Natural killer cell (primary cell): ENCODE data around the gene PTPRR. TPM values are rescaled to one million over a fixed set of nuclear protein-coding genes. Genes with fewer than 3 reads are reported as not detected.

ENCODE experiments used
- ATAC-seq, 3 donors: fragments of 150-1000 bp in 2 of 3; fragments of 200-7000 bp in 1 of 3; cut with Tn5 transposase; 1 replicate in 1 of 3; 2 replicates in 2 of 3; pipeline ENCODE4 v1.10.0; 2021; ENCODE audit warnings: mild to moderate bottlenecking in 2 of 3, moderate library complexity in 2 of 3
- DNase-seq, 2 donors: peaks; one replicate each; pipeline versions ENCODE4 v3.0.0 to v3.0.0-alpha.2; 2013 to 2021; ENCODE audit warnings: mixed read lengths in 1 of 2
- H3K27ac ChIP-seq: one replicate; pipeline ENCODE4 v1.5.1; 2013; ENCODE audit warnings: mild to moderate bottlenecking, low read length
- H3K27me3 ChIP-seq: one replicate; pipeline ENCODE4 v1.6.1; 2013; ENCODE audit warnings: low read length; ENCODE audit not compliant: control insufficient read depth, insufficient read depth
- H3K36me3 ChIP-seq: one replicate; pipeline ENCODE4 v1.6.1; 2013; ENCODE audit warnings: low read length; ENCODE audit not compliant: control insufficient read depth, insufficient read depth
- H3K4me1 ChIP-seq: one replicate; pipeline ENCODE4 v1.6.1; 2013; ENCODE audit warnings: low read length; ENCODE audit not compliant: control insufficient read depth, insufficient read depth
- H3K4me3 ChIP-seq: one replicate; pipeline ENCODE4 v1.5.1; 2013; ENCODE audit warnings: low read length
- H3K9me3 ChIP-seq: one replicate; pipeline ENCODE4 v1.6.1; 2013; ENCODE audit warnings: low read length; ENCODE audit not compliant: control insufficient read depth, insufficient read depth
- H3K27ac Mint-ChIP-seq, 2 donors: one replicate each; pipeline ENCODE4 v1.8.0; 2022; ENCODE audit warnings: mild to moderate bottlenecking in 2 of 2, mixed read lengths in 2 of 2, moderate library complexity in 1 of 2
- H3K27me3 Mint-ChIP-seq, 2 donors: one replicate each; pipeline ENCODE4 v1.8.0; 2022; ENCODE audit warnings: low read depth in 2 of 2, mixed read lengths in 2 of 2
- H3K36me3 Mint-ChIP-seq: one replicate; pipeline ENCODE4 v1.8.0; 2022; ENCODE audit warnings: mixed read lengths
- H3K4me1 Mint-ChIP-seq, 2 donors: one replicate each; pipeline ENCODE4 v1.8.0; 2022; ENCODE audit warnings: mixed read lengths in 2 of 2
- H3K4me3 Mint-ChIP-seq: one replicate; pipeline ENCODE4 v1.8.0; 2022; ENCODE audit warnings: mild to moderate bottlenecking, moderate library complexity, mixed read lengths
- H3K9me3 Mint-ChIP-seq, 2 donors: one replicate each; pipeline ENCODE4 v1.8.0; 2022; ENCODE audit warnings: mixed read lengths in 2 of 2
- CTCF ChIP-seq: fragments of 200-600 bp; IDR thresholded peaks from one replicate; pipeline ENCODE4 v1.8.0; 2022; ENCODE audit warnings: antibody characterized with exemption
- WGBS: methylation state at CpG from one replicate; pipeline ENCODE4 v1.1.7; 2013; ENCODE audit warnings: missing lambda C conversion rate; ENCODE audit not compliant: insufficient coverage; 5-methylcytosine and 5-hydroxymethylcytosine counted together
- intact Hi-C: fragments of 100-400 bp; cut with micrococcal nuclease; formaldehyde crosslinking; loops from one replicate; pipeline ENCODE4 v1.14.2; 2022
- total RNA-seq, 4 donors: library from RNA; stranded (reverse); fragments of 120-200 nt in 1 of 4; gene quantifications; one replicate each; pipeline versions ENCODE4 v1.2.3 to v1.2.4, GENCODE V29; 2013 to 2022

The PTPRR gene
- total RNA-seq, 3 donors from 2014 or later (not counting 1 experiment from before 2014, with no cell fraction given) = 0.91 to 1.3 TPM; not detected in 1

DNA sequence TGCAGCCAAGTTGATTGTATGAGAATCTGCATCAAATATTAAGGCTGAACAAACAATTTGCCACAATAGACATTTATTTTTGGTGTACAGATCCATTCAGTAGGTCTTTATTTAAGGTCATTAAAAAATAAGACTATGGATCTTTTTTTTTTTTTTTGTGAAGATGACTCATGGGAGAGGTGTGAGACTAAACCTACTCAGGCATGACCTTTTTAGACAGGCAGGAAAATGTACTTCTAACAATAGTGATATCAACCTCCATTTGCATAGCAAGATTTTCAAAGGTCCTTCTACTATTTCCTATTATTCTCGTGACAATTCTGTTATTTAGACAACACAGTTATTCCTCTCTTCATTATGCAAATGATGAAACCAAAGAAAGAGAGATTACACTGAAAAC is 39.9 kb upstream of the PTPRR start:
- H3K36me3 Mint-ChIP-seq = no peaks in the 10 kb centered on the region
- intact Hi-C loops = no loop called here
- peaks cover 17 to 23% of the 10 kb centered on the region in 2 donors for H3K9me3 Mint-ChIP-seq
- Histone ChIP-seq H3K36me3 (no peaks in the 10 kb centered on the region), H3K9me3 (no peaks in the 10 kb centered on the region), H3K27ac (no peak overlapping the region), H3K27me3 (no peaks in the 10 kb centered on the region), H3K4me1 (no peaks in the 10 kb centered on the region), H3K4me3 (no peak overlapping the region)
- no peak for ATAC-seq
- TF ChIP-seq CTCF = no peak
- no peaks in the 10 kb centered on the region for H3K27me3 Mint-ChIP-seq
- 77% methylated on average over 1 of the region's 1 CpG for WGBS
- no peaks in the 10 kb centered on the region for H3K4me1 Mint-ChIP-seq
- H3K4me3 Mint-ChIP-seq = no peak overlapping the region
- no peak for DNase-seq
- H3K27ac Mint-ChIP-seq = no peak overlapping the region

- H3K4me3 ChIP-seq = no peak overlapping the region
- no peak for DNase-seq
Observed at GRCh38 chr12:70955415-70955814, 34.9 kb upstream of the PTPRR start.

GRCh38 chr12:70950451-70950850 is 29.9 kb upstream of the PTPRR start:
- H3K27me3 ChIP-seq = no peaks in the 10 kb centered on the region
- Mint-ChIP-seq H3K27ac (no peak overlapping the region), H3K4me3 (no peak overlapping the region), H3K36me3 (no peaks in the 10 kb centered on the region), H3K4me1 (no peaks in the 10 kb centered on the region), H3K27me3 (no peaks in the 10 kb centered on the region), H3K9me3 (no peaks in the 10 kb centered on the region)
- DNase-seq (no peak), ATAC-seq (no peak)
- WGBS = 79% methylated on average over 2 of the region's 2 CpGs
- no peaks in the 10 kb centered on the region for H3K4me1 ChIP-seq
- H3K27ac ChIP-seq = no peak overlapping the region
- intact Hi-C loops = no loop called here
- no peaks in the 10 kb centered on the region for H3K36me3 ChIP-seq
- H3K4me3 ChIP-seq = no peak overlapping the region
- no peak for TF ChIP-seq CTCF
- H3K9me3 ChIP-seq = no peaks in the 10 kb centered on the region

More at GRCh38 chr12:70955415-70955814, 34.9 kb upstream of the PTPRR start:
- no peak for TF ChIP-seq CTCF
- no peaks in the 10 kb centered on the region for H3K4me1 Mint-ChIP-seq
- intact Hi-C loops = no loop called here
- no peak overlapping the region for H3K4me3 Mint-ChIP-seq
- no peak overlapping the region for H3K27ac Mint-ChIP-seq
- no peaks in the 10 kb centered on the region for H3K36me3 Mint-ChIP-seq
- ATAC-seq = no peak
- WGBS = no CpG with 5 or more reads among the region's 1 CpG
- H3K27ac ChIP-seq = no peak overlapping the region
- H3K36me3 ChIP-seq = no peaks in the 10 kb centered on the region
- no peaks in the 10 kb centered on the region for H3K4me1 ChIP-seq
- no peaks in the 10 kb centered on the region for H3K9me3 ChIP-seq
- H3K27me3 Mint-ChIP-seq = no peaks in the 10 kb centered on the region
- H3K9me3 Mint-ChIP-seq = peaks cover 9 to 12% of the 10 kb centered on the region in 2 donors
- H3K27me3 ChIP-seq = no peaks in the 10 kb centered on the region

DNA sequence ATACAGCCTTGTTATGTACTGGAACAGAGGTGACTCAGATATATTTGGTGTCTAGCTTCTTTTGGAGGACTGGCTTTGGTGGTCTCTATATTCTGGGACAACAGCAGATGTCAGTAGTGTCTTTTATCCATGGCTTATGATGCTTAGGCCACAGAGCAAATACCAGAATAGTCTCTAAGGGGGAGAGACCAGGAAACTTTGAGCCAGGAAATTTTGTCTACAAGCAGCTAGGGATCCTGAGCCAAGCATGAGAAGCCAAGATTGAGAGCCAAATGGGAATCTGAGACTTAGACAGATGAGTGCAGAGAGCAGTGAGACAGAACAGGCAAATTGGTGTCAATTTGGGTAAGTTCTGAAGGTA is 28.4 kb upstream of the PTPRR start:
- Histone ChIP-seq H3K36me3 (no peaks in the 10 kb centered on the region), H3K4me1 (no peaks in the 10 kb centered on the region), H3K27ac (no peak overlapping the region), H3K9me3 (no peaks in the 10 kb centered on the region), H3K27me3 (no peaks in the 10 kb centered on the region), H3K4me3 (no peak overlapping the region)
- Mint-ChIP-seq H3K27ac (no peak overlapping the region), H3K4me1 (no peaks in the 10 kb centered on the region), H3K36me3 (no peaks in the 10 kb centered on the region), H3K27me3 (no peaks in the 10 kb centered on the region), H3K4me3 (no peak overlapping the region), H3K9me3 (no peaks in the 10 kb centered on the region)
- no peak for ATAC-seq
- DNase-seq = no peak
- intact Hi-C loops = no loop called here
- TF ChIP-seq CTCF = no peak
